GM10266 (cell line): ENCODE data around the gene CDK6.
A peak's percentile ranks its signal among the peaks of the same experiment; 100 is the strongest.
"Not testable (repeated sequence)": the region's sequence is repeated elsewhere in the genome, so short reads cannot be mapped to it uniquely, and the experiment has no call there.

Experiments
- DNase-seq: peaks from one replicate; pipeline ENCODE4 v3.0.0; 2012; ENCODE audit errors: extremely low spot score
- TF ChIP-seq, protein P1 (sequence below): IDR thresholded peaks from 2 replicates; pipeline ENCODE4 v1.5.1; 2012; ENCODE audit warnings: mild to moderate bottlenecking, low read depth; ENCODE audit not compliant: control insufficient read depth, insufficient read depth; ENCODE audit errors: missing control alignments

The CDK6 gene

DNA sequence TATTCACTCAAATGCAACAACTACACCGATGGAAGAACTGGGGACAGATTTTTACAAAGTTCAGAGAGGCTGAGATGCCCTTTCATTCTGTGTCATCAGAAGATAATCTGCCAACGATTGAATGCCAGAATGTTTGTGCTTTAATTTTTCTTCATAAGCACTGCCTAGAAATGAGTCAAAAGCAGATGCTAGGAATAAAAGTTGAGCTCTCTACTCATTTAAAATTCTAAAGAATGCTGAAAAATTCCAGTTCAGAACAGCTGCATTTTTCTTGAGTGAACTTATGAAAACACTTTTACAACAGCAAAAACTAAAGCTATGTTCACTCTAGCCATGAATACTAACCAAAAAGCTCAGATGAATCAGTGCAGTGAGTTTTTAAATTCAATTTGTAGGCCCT is 223.9 kb downstream of the CDK6 start:
- TF ChIP-seq, protein P1, sequence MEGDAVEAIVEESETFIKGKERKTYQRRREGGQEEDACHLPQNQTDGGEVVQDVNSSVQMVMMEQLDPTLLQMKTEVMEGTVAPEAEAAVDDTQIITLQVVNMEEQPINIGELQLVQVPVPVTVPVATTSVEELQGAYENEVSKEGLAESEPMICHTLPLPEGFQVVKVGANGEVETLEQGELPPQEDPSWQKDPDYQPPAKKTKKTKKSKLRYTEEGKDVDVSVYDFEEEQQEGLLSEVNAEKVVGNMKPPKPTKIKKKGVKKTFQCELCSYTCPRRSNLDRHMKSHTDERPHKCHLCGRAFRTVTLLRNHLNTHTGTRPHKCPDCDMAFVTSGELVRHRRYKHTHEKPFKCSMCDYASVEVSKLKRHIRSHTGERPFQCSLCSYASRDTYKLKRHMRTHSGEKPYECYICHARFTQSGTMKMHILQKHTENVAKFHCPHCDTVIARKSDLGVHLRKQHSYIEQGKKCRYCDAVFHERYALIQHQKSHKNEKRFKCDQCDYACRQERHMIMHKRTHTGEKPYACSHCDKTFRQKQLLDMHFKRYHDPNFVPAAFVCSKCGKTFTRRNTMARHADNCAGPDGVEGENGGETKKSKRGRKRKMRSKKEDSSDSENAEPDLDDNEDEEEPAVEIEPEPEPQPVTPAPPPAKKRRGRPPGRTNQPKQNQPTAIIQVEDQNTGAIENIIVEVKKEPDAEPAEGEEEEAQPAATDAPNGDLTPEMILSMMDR: no peak
- no peak for DNase-seq

DNA sequence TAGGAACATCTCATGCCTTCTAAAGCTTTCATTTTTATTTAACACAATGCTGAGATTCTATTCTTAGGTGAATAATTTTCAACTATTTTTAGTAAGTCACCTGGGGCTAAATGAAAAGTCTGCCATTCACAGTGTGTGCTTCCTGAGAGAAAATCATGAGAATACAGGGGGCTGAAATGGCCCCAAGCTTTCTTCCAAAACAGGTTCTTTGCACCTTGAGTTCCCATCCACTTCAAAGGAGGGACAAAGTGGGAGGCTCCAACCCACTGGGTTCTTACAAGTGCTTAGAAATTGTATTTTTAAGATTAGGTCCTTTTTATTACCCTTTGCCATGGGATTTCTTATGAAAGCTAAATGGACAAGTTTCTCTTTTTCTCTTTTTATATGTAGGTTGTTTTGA is 224.6 kb downstream of the CDK6 start:
- TF ChIP-seq, protein P1: no peak
- DNase-seq: no peak

DNA sequence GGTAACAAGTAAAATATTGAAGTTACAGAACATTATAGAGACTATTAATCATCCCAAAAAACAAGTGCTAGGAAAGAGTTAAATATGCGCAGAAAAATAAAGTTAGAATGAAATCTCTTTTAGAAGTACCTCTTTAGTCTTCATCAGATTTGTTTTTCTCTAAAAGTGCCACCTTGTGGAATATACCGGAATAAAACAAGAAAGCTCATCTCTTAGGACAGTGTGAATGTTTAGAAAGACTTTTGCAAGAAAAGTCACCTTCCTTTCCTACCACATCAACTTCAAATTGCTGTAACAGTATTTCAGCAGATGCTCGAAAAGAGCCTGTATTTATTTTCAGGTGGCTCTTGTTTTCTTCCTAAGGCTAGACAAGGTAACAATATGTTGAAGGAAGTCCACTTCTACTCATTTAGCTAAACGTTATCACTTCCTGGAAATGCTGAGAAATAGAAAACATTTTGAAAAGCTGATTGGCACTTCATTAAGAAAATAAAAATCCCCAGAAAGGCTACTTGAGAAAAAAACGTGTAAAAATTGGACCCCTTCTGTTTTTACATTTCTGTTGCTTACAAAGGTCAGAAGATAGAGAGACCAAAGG is 226.4 kb downstream of the CDK6 start:
- TF ChIP-seq, protein P1: peak; percentile 28
- no peak for DNase-seq

DNA sequence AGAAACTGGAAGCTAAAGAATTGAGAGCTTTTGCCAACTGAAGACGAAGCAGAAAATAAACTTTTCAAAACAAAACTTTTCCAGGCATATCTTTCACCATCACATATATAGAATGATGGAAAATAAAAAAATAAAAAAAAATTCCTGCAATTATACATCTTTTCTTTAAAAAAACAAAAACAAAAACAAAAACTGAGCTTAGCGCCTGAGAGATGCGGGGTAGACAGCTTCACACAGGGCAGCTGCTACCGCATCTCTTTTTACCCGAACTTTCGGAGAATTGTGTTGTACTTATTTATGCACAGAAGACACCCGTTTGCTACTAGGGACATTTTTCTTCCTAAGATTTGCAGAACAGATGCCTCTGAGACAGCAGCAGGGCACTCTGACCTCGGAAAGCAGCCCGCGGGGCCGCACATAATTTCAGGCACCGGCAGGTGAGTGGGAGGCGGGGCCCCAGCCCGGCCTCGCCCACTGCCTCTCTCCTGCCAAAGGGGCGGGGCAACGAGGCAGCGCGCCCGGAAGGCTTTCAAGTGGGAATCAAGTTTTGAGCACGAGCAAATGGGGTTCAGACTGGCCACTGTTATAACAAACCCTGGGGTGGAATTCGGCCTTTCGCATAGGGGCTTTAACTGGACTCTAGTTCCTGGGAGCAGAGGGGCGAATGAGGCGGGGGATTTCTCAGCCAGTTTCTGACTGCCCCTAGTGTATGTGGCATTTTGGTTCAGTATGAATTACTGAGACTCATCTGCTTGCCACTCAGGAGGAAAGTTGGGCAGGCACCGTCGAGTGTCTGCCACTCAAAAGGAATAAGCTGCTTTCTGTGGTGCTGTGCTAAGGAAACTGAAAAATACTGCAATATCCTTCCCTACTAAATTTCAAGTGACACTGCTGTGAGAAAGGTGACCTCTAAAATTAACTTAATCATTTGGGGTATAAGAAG is 227.7 kb downstream of the CDK6 start:
- TF ChIP-seq, protein P1: no peak
- no peak for DNase-seq

DNA sequence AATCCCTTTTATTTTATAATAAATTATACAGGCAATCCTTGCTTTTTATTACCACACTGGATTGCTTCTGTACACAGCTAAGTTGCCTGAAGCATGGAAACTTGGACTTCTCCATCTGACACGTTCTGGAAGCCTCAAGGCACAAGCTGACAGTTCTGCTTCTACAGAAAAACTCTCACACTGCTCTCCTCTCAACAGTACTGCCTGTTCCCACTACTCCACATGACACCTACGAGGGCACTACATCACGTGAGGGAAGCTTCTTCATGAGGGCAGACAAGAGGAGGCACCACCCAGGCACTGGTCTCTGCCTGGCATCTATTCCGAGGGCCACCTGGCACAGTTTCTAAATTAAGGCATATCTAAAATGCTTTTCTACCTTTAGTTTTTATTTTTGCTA is 229.4 kb downstream of the CDK6 start:
- TF ChIP-seq, protein P1: no peak
- DNase-seq: no peak

DNA sequence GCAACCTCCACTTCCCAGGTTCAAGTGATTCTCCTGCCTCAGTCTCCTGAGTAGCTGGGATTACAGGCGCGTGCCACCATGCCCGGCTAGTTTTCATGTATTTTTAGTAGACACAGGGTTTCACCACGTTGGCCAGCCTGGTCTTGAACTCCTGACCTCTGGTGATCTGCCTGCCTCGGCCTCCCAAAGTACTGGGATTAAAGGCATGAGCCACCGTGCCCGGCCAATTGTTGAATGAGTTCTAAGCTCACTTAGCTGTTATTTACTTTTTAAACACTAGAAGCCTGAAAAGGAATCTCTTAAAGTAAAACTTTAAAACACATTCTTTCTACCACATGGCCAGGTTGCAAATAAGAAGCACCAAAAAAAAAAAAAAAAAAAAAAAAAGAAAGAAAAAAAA is 231.9 kb downstream of the CDK6 start:
- DNase-seq: not testable (repeated sequence)

DNA sequence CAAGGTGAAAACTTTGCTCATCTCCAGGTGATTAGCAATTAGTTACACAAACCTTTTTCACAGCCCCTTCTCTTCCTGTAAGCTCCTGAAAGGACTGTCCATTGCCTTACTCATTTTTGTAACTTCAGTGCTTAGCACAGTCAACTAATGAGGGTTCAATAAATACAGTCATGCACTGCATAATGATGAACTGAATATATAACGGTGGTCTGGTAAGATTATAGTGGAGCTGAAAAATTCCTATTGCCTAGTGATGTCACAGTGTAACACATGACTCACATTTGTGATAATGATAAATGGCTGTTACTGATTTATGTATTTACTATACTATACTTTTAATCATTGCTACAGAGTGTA is 233.3 kb downstream of the CDK6 start:
- DNase-seq: no peak
- TF ChIP-seq, protein P1: no peak
